Measurements from ENCODE around the gene INTU.
A peak's percentile ranks its signal among the peaks of the same experiment; 100 is the strongest.

The INTU gene

GRCh38 chr4:127610488-127610887, 22.3 kb upstream of the INTU start:
- no peaks in the 10 kb centered on the region for H3K4me1 ChIP-seq (ENCODE audit: control insufficient read depth in 5 of 5, insufficient read depth in 5 of 5, low read length in 5 of 5)
- peaks cover 0 to 4% (median 0%) of the 10 kb centered on the region in 5 donors for H3K27me3 ChIP-seq (ENCODE audit: control insufficient read depth in 5 of 5, insufficient read depth in 4 of 5, low read length in 5 of 5)
- H3K9ac ChIP-seq (ENCODE audit: low read length in 5 of 5), result no peak overlapping the region
- H3K36me3 ChIP-seq (ENCODE audit: control insufficient read depth in 5 of 5, insufficient read depth in 5 of 5, low read length in 5 of 5), result no peaks in the 10 kb centered on the region
- H3K9me3 ChIP-seq (ENCODE audit: control insufficient read depth in 5 of 5, low read length in 5 of 5), result no peaks in the 10 kb centered on the region
- no peak overlapping the region for H3K27ac ChIP-seq (ENCODE audit: low read depth, low read length)
- H3K4me3 ChIP-seq (ENCODE audit: low read depth in 1 of 5, low read length in 5 of 5), result no peak overlapping the region

DNA sequence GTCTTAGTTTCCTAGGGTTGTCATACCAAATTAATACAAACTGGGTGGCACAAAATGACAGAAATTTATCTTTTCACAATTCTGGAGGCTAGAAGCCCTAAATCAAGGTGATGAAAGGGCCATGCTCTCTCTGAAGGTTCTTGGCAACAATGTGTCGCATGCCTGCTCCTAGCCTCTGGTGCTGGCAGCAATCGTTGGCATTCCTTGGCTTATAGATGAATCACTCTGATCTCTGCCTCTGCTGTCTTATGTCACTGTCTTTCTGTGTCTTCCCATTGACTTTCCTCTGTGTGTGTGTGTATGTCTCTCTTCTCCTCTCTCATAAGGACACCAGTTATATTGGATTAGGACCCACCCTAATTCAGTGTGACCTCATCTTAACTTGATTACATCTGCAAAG, 15.9 kb upstream of the INTU start:
- Histone ChIP-seq H3K27ac (ENCODE audit: low read depth, low read length) (no peak overlapping the region), H3K9ac (ENCODE audit: low read length in 5 of 5) (peak overlapping the region in 1 of 5 donors; percentile 31), H3K9me3 (ENCODE audit: control insufficient read depth in 5 of 5, low read length in 5 of 5) (no peaks in the 10 kb centered on the region), H3K27me3 (ENCODE audit: control insufficient read depth in 5 of 5, insufficient read depth in 4 of 5, low read length in 5 of 5) (peaks cover 0 to 14% (median 5%) of the 10 kb centered on the region in 5 donors), H3K4me3 (ENCODE audit: low read depth in 1 of 5, low read length in 5 of 5) (no peak overlapping the region), H3K36me3 (ENCODE audit: control insufficient read depth in 5 of 5, insufficient read depth in 5 of 5, low read length in 5 of 5) (no peaks in the 10 kb centered on the region), H3K4me1 (ENCODE audit: control insufficient read depth in 5 of 5, insufficient read depth in 5 of 5, low read length in 5 of 5) (no peaks in the 10 kb centered on the region)

GRCh38 chr4:127618427-127618826, 14.3 kb upstream of the INTU start:
- Histone ChIP-seq H3K27ac (ENCODE audit: low read depth, low read length) (no peak overlapping the region), H3K9me3 (ENCODE audit: control insufficient read depth in 5 of 5, low read length in 5 of 5) (no peaks in the 10 kb centered on the region), H3K27me3 (ENCODE audit: control insufficient read depth in 5 of 5, insufficient read depth in 4 of 5, low read length in 5 of 5) (peaks cover 0 to 25% (median 11%) of the 10 kb centered on the region in 5 donors), H3K4me3 (ENCODE audit: low read depth in 1 of 5, low read length in 5 of 5) (no peak overlapping the region), H3K36me3 (ENCODE audit: control insufficient read depth in 5 of 5, insufficient read depth in 5 of 5, low read length in 5 of 5) (no peaks in the 10 kb centered on the region), H3K9ac (ENCODE audit: low read length in 5 of 5) (no peak overlapping the region), H3K4me1 (ENCODE audit: control insufficient read depth in 5 of 5, insufficient read depth in 5 of 5, low read length in 5 of 5) (peaks cover 0 to 12% (median 10%) of the 10 kb centered on the region in 5 donors)

DNA sequence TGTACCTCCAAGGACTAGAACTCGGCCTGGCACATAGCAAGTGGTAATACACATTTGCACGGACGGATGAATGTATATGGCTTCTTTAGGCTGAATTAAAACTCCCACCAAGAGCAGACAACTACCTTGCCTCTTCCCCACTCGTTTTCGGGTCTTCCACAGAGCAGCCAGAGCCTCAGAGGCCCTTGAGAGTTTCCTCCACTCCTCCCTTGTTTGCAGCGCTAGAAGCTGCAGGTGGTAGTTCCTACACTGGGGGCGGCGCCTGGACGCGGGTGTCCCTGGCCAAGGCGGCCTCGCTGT, 10.2 kb upstream of the INTU start:
- Histone ChIP-seq H3K36me3 (ENCODE audit: control insufficient read depth in 5 of 5, insufficient read depth in 5 of 5, low read length in 5 of 5) (no peaks in the 10 kb centered on the region), H3K27me3 (ENCODE audit: control insufficient read depth in 5 of 5, insufficient read depth in 4 of 5, low read length in 5 of 5) (peaks cover 0 to 24% (median 5%) of the 10 kb centered on the region in 5 donors), H3K9ac (ENCODE audit: low read length in 5 of 5) (no peak overlapping the region), H3K9me3 (ENCODE audit: control insufficient read depth in 5 of 5, low read length in 5 of 5) (no peaks in the 10 kb centered on the region), H3K27ac (ENCODE audit: low read depth, low read length) (no peak overlapping the region), H3K4me1 (ENCODE audit: control insufficient read depth in 5 of 5, insufficient read depth in 5 of 5, low read length in 5 of 5) (peaks cover 0 to 16% (median 15%) of the 10 kb centered on the region in 5 donors), H3K4me3 (ENCODE audit: low read depth in 1 of 5, low read length in 5 of 5) (peak overlapping the region; percentile 62 to 82 (median 74))

DNA sequence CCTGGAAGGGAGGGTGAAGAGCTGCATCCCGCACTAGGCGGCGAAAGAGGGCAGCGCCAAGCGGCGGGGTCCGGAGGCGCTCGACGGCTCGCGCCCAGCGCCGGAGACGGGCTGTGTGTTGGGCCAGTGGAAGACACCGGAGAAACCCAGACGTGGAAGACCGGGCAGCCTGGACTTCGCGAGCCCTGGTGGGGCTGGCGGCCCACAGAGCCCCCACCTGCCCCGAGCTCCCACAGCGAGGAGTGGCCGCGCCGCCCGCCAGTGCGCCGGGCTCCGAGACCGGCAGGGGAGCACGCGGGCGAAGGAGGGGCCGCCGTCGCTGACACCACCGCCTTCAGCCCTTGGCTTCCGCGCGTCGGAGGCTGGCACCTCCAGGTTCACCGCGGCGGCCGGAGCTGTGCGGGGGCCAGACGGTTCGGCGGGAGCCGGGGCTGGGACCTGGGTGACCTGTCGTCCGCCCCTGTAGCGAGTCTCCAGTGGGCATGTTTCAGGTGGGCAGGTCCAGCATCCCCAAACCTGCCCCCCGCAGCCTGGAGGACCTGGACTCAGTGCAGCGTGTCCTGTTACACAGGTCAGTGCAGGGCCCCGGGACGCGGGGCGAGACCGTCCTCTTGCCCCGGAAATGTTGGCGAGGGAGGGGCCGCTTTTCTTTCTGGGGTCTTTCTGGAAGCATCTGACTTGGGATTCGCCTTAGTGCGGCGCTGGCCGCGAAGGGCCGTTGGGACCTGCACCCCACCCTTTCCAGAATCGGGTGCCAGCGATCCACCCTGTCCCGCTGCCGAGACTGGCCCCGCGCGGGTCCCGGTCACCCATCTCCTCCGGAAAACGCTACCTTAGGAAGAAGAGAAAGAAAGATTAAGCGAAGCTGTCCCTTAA, 9.6 kb upstream of the INTU start:
- Histone ChIP-seq H3K36me3 (ENCODE audit: control insufficient read depth in 5 of 5, insufficient read depth in 5 of 5, low read length in 5 of 5) (no peaks in the 10 kb centered on the region), H3K9ac (ENCODE audit: low read length in 5 of 5) (peak overlapping the region in 4 of 5 donors; percentile 16 to 82 (median 54)), H3K9me3 (ENCODE audit: control insufficient read depth in 5 of 5, low read length in 5 of 5) (no peaks in the 10 kb centered on the region), H3K4me1 (ENCODE audit: control insufficient read depth in 5 of 5, insufficient read depth in 5 of 5, low read length in 5 of 5) (peaks cover 0 to 16% (median 15%) of the 10 kb centered on the region in 5 donors), H3K4me3 (ENCODE audit: low read depth in 1 of 5, low read length in 5 of 5) (peak overlapping the region; percentile 56 to 82 (median 74)), H3K27me3 (ENCODE audit: control insufficient read depth in 5 of 5, insufficient read depth in 4 of 5, low read length in 5 of 5) (peaks cover 0 to 24% (median 5%) of the 10 kb centered on the region in 5 donors), H3K27ac (ENCODE audit: low read depth, low read length) (no peak overlapping the region)

DNA sequence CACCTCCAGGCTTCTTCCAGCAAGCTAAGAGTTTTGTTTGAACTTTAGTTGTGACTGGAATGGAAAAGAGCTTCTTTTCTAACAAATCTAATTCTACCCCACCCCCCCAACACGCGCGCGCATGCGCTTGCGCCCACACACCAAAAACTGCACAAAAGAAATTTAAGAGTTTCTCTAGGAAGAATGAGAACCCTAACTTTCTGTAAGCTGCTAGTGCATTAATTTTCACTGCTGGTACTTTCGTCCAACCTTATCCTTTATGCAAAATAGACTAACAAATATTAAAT, 9.0 kb upstream of the INTU start:
- Histone ChIP-seq H3K4me1 (ENCODE audit: control insufficient read depth in 5 of 5, insufficient read depth in 5 of 5, low read length in 5 of 5) (peaks cover 0 to 16% (median 15%) of the 10 kb centered on the region in 5 donors), H3K9ac (ENCODE audit: low read length in 5 of 5) (peak overlapping the region in 4 of 5 donors; percentile 16 to 82 (median 54)), H3K4me3 (ENCODE audit: low read depth in 1 of 5, low read length in 5 of 5) (peak overlapping the region; percentile 56 to 82 (median 74)), H3K9me3 (ENCODE audit: control insufficient read depth in 5 of 5, low read length in 5 of 5) (no peaks in the 10 kb centered on the region), H3K27me3 (ENCODE audit: control insufficient read depth in 5 of 5, insufficient read depth in 4 of 5, low read length in 5 of 5) (peaks cover 0 to 22% (median 3%) of the 10 kb centered on the region in 5 donors), H3K36me3 (ENCODE audit: control insufficient read depth in 5 of 5, insufficient read depth in 5 of 5, low read length in 5 of 5) (no peaks in the 10 kb centered on the region), H3K27ac (ENCODE audit: low read depth, low read length) (no peak overlapping the region)

DNA sequence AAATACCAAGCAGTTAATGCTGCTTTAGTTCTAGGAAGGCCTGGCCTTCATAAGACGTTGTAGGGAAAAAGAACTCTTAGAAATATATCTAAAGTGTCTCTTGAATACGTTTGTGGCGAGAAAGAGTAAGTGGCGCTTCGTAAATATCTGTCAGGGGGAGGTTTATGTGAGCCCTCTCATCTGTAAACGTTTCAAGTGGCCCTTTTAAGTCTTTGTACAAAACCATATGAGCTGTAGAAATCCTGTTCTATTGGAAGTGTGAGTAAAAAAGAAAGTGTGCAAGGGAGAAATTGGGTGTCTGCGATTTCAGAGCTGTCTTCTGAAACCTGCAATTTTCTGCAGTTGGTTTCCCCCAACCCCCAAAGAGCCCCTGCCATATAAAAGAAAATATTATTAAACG, 8.6 kb upstream of the INTU start:
- no peak overlapping the region for H3K9ac ChIP-seq (ENCODE audit: low read length in 5 of 5)
- H3K4me3 ChIP-seq (ENCODE audit: low read depth in 1 of 5, low read length in 5 of 5), result peak overlapping the region in 1 of 5 donors; percentile 74
- no peak overlapping the region for H3K27ac ChIP-seq (ENCODE audit: low read depth, low read length)
- peaks cover 0 to 16% (median 15%) of the 10 kb centered on the region in 5 donors for H3K4me1 ChIP-seq (ENCODE audit: control insufficient read depth in 5 of 5, insufficient read depth in 5 of 5, low read length in 5 of 5)
- H3K9me3 ChIP-seq (ENCODE audit: control insufficient read depth in 5 of 5, low read length in 5 of 5), result no peaks in the 10 kb centered on the region
- H3K27me3 ChIP-seq (ENCODE audit: control insufficient read depth in 5 of 5, insufficient read depth in 4 of 5, low read length in 5 of 5), result peaks cover 0 to 18% (median 3%) of the 10 kb centered on the region in 5 donors
- H3K36me3 ChIP-seq (ENCODE audit: control insufficient read depth in 5 of 5, insufficient read depth in 5 of 5, low read length in 5 of 5), result no peaks in the 10 kb centered on the region

GRCh38 chr4:127629371-127629770, 3.4 kb upstream of the INTU start:
- no peaks in the 10 kb centered on the region for H3K27me3 ChIP-seq (ENCODE audit: control insufficient read depth in 5 of 5, insufficient read depth in 4 of 5, low read length in 5 of 5)
- H3K9me3 ChIP-seq (ENCODE audit: control insufficient read depth in 5 of 5, low read length in 5 of 5), result no peaks in the 10 kb centered on the region
- H3K36me3 ChIP-seq (ENCODE audit: control insufficient read depth in 5 of 5, insufficient read depth in 5 of 5, low read length in 5 of 5), result no peaks in the 10 kb centered on the region
- H3K9ac ChIP-seq (ENCODE audit: low read length in 5 of 5), result no peak overlapping the region
- no peak overlapping the region for H3K4me3 ChIP-seq (ENCODE audit: low read depth in 1 of 5, low read length in 5 of 5)
- no peak overlapping the region for H3K27ac ChIP-seq (ENCODE audit: low read depth, low read length)
- peaks cover 0 to 16% (median 11%) of the 10 kb centered on the region in 5 donors for H3K4me1 ChIP-seq (ENCODE audit: control insufficient read depth in 5 of 5, insufficient read depth in 5 of 5, low read length in 5 of 5)

- Histone ChIP-seq H3K36me3 (ENCODE audit: control insufficient read depth in 5 of 5, insufficient read depth in 5 of 5, low read length in 5 of 5) (no peaks in the 10 kb centered on the region), H3K9ac (ENCODE audit: low read length in 5 of 5) (no peak overlapping the region), H3K4me1 (ENCODE audit: control insufficient read depth in 5 of 5, insufficient read depth in 5 of 5, low read length in 5 of 5) (peaks cover 0 to 17% (median 11%) of the 10 kb centered on the region in 5 donors), H3K27me3 (ENCODE audit: control insufficient read depth in 5 of 5, insufficient read depth in 4 of 5, low read length in 5 of 5) (no peaks in the 10 kb centered on the region), H3K27ac (ENCODE audit: low read depth, low read length) (no peak overlapping the region), H3K9me3 (ENCODE audit: control insufficient read depth in 5 of 5, low read length in 5 of 5) (no peaks in the 10 kb centered on the region), H3K4me3 (ENCODE audit: low read depth in 1 of 5, low read length in 5 of 5) (no peak overlapping the region)
These were observed 2.6 kb upstream of the INTU start for GRCh38 chr4:127630152-127630551.

DNA sequence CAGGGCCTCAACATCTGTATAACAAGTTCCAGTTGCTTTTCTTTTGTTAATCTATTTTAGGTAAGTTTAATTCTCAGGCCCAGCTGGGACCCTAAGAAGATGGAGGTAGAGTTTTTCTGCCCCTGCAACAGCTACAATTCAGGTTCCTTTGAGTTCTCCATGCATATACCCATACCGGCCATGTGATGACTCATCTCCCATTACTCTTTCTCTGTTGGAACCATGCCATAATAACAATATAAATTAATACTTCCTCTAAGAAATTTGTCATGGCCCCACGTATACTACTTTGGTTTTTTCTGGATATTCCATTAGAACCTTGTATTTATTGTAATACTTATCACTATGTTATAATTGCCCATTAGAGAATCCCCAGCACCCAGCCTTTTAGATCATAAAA, 1.3 kb upstream of the INTU start:
- Histone ChIP-seq H3K36me3 (ENCODE audit: control insufficient read depth in 5 of 5, insufficient read depth in 5 of 5, low read length in 5 of 5) (no peaks in the 10 kb centered on the region), H3K9ac (ENCODE audit: low read length in 5 of 5) (no peak overlapping the region), H3K4me3 (ENCODE audit: low read depth in 1 of 5, low read length in 5 of 5) (no peak overlapping the region), H3K27ac (ENCODE audit: low read depth, low read length) (no peak overlapping the region), H3K9me3 (ENCODE audit: control insufficient read depth in 5 of 5, low read length in 5 of 5) (no peaks in the 10 kb centered on the region), H3K4me1 (ENCODE audit: control insufficient read depth in 5 of 5, insufficient read depth in 5 of 5, low read length in 5 of 5) (peaks cover 0 to 17% (median 11%) of the 10 kb centered on the region in 5 donors), H3K27me3 (ENCODE audit: control insufficient read depth in 5 of 5, insufficient read depth in 4 of 5, low read length in 5 of 5) (no peaks in the 10 kb centered on the region)
